PC-9 (cell line): Measurements from ENCODE around the gene DISC1.

Source experiments
- EZH2 ChIP-seq: fragments of 200-600 bp; sonication (generic); IDR thresholded peaks from 2 replicates; pipeline ENCODE4 v1.8.0; 2017; ENCODE audit warnings: antibody characterized with exemption, low read depth
- TF ChIP-seq, protein P1 (sequence below): fragments of 200-600 bp; sonication (generic); conservative IDR thresholded peaks from 2 replicates; pipeline ENCODE4 v1.6.1; 2017; ENCODE audit warnings: mixed run types, antibody characterized with exemption, mild to moderate bottlenecking, moderate library complexity

- TF ChIP-seq, protein P1, sequence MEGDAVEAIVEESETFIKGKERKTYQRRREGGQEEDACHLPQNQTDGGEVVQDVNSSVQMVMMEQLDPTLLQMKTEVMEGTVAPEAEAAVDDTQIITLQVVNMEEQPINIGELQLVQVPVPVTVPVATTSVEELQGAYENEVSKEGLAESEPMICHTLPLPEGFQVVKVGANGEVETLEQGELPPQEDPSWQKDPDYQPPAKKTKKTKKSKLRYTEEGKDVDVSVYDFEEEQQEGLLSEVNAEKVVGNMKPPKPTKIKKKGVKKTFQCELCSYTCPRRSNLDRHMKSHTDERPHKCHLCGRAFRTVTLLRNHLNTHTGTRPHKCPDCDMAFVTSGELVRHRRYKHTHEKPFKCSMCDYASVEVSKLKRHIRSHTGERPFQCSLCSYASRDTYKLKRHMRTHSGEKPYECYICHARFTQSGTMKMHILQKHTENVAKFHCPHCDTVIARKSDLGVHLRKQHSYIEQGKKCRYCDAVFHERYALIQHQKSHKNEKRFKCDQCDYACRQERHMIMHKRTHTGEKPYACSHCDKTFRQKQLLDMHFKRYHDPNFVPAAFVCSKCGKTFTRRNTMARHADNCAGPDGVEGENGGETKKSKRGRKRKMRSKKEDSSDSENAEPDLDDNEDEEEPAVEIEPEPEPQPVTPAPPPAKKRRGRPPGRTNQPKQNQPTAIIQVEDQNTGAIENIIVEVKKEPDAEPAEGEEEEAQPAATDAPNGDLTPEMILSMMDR = no peak
- TF ChIP-seq EZH2 = no peak
Observed at GRCh38 chr1:231748760-231749415, 122.3 kb downstream of the DISC1 start.
